Parathyroid adenoma (tissue), 2 donors: Measurements from ENCODE around the gene UMAD1.

Source experiments
- H2AFZ ChIP-seq: fragments of 300-600 bp; sonication (generic); one replicate; pipeline ENCODE4 v1.7.0; 2017; ENCODE audit warnings: antibody characterized with exemption, mild to moderate bottlenecking
- H3K27ac ChIP-seq: fragments of 300-600 bp; sonication (generic); one replicate; pipeline ENCODE4 v1.7.0; 2017
- H3K27me3 ChIP-seq: fragments of 300-600 bp; sonication (generic); one replicate; pipeline ENCODE4 v1.7.0; 2017; ENCODE audit warnings: low read length; ENCODE audit not compliant: control insufficient read depth, insufficient read depth
- H3K36me3 ChIP-seq: fragments of 300-600 bp; sonication (generic); one replicate; pipeline ENCODE4 v1.7.0; 2017; ENCODE audit warnings: low read length; ENCODE audit not compliant: control insufficient read depth, insufficient read depth
- H3K4me1 ChIP-seq: fragments of 300-600 bp; sonication (generic); one replicate; pipeline ENCODE4 v1.7.0; 2017; ENCODE audit warnings: control low read depth
- H3K4me2 ChIP-seq: fragments of 300-600 bp; sonication (generic); one replicate; pipeline ENCODE4 v1.7.0; 2017; ENCODE audit warnings: low read length
- H3K4me3 ChIP-seq: fragments of 300-600 bp; sonication (generic); one replicate; pipeline ENCODE4 v1.7.0; 2017; ENCODE audit warnings: low read depth, low read length
- H3K79me2 ChIP-seq: fragments of 300-600 bp; sonication (generic); one replicate; pipeline ENCODE4 v1.7.0; 2017; ENCODE audit warnings: control low read depth
- H3K9ac ChIP-seq: fragments of 300-600 bp; sonication (generic); one replicate; pipeline ENCODE4 v1.7.0; 2017; ENCODE audit warnings: mild to moderate bottlenecking
- H3K9me3 ChIP-seq: fragments of 300-600 bp; sonication (generic); one replicate; pipeline ENCODE4 v1.7.0; 2017; ENCODE audit warnings: low read length; ENCODE audit not compliant: control insufficient read depth
- CTCF ChIP-seq: fragments of 300-600 bp; sonication (generic); IDR thresholded peaks from one replicate; pipeline ENCODE4 v1.7.0; 2017; ENCODE audit warnings: antibody characterized with exemption, mild to moderate bottlenecking
- donor health status: primary hyperparathyroidism.

UMAD1 gene

GRCh38 chr7:7745966-7746365 lies 105.4 kb downstream of the UMAD1 start:
- Histone ChIP-seq H3K4me3 (no peak overlapping the region), H3K9ac (no peak overlapping the region), H3K4me2 (no peak overlapping the region), H3K4me1 (peaks cover 2% of the 10 kb centered on the region), H3K27me3 (no peaks in the 10 kb centered on the region), H3K27ac (no peak overlapping the region), H3K79me2 (no peaks in the 10 kb centered on the region), H3K9me3 (no peaks in the 10 kb centered on the region), H2AFZ (no peak overlapping the region), H3K36me3 (no peaks in the 10 kb centered on the region)
- no peak for TF ChIP-seq CTCF

GRCh38 chr7:7746458-7746857 lies 105.9 kb downstream of the UMAD1 start:
- Histone ChIP-seq H3K27ac (no peak overlapping the region), H3K27me3 (no peaks in the 10 kb centered on the region), H3K4me3 (no peak overlapping the region), H3K9ac (no peak overlapping the region), H3K36me3 (no peaks in the 10 kb centered on the region), H3K79me2 (no peaks in the 10 kb centered on the region), H3K4me2 (no peak overlapping the region), H2AFZ (no peak overlapping the region), H3K9me3 (no peaks in the 10 kb centered on the region), H3K4me1 (peaks cover 4% of the 10 kb centered on the region)
- TF ChIP-seq CTCF, result no peak

- TF ChIP-seq CTCF, result no peak
- no peak overlapping the region for H3K9ac ChIP-seq
- H3K4me2 ChIP-seq, result no peak overlapping the region
- peaks cover 8% of the 10 kb centered on the region for H3K4me1 ChIP-seq
- no peaks in the 10 kb centered on the region for H3K27me3 ChIP-seq
- H2AFZ ChIP-seq, result no peak overlapping the region
- no peaks in the 10 kb centered on the region for H3K36me3 ChIP-seq
- H3K9me3 ChIP-seq, result no peaks in the 10 kb centered on the region
- no peaks in the 10 kb centered on the region for H3K79me2 ChIP-seq
- H3K4me3 ChIP-seq, result no peak overlapping the region
- H3K27ac ChIP-seq, result no peak overlapping the region
Observed at GRCh38 chr7:7750571-7751242, 110.2 kb downstream of the UMAD1 start.

GRCh38 chr7:7751243-7752092 lies 110.9 kb downstream of the UMAD1 start:
- H3K36me3 ChIP-seq, result no peaks in the 10 kb centered on the region
- no peak overlapping the region for H2AFZ ChIP-seq
- H3K4me1 ChIP-seq, result peaks cover 8% of the 10 kb centered on the region
- no peaks in the 10 kb centered on the region for H3K9me3 ChIP-seq
- no peak overlapping the region for H3K9ac ChIP-seq
- no peak overlapping the region for H3K27ac ChIP-seq
- no peak overlapping the region for H3K4me3 ChIP-seq
- no peaks in the 10 kb centered on the region for H3K79me2 ChIP-seq
- peak overlapping the region; percentile 7 for H3K4me2 ChIP-seq
- no peaks in the 10 kb centered on the region for H3K27me3 ChIP-seq
- no peak for TF ChIP-seq CTCF
